ENCODE data around the gene GNB1.

DNA sequence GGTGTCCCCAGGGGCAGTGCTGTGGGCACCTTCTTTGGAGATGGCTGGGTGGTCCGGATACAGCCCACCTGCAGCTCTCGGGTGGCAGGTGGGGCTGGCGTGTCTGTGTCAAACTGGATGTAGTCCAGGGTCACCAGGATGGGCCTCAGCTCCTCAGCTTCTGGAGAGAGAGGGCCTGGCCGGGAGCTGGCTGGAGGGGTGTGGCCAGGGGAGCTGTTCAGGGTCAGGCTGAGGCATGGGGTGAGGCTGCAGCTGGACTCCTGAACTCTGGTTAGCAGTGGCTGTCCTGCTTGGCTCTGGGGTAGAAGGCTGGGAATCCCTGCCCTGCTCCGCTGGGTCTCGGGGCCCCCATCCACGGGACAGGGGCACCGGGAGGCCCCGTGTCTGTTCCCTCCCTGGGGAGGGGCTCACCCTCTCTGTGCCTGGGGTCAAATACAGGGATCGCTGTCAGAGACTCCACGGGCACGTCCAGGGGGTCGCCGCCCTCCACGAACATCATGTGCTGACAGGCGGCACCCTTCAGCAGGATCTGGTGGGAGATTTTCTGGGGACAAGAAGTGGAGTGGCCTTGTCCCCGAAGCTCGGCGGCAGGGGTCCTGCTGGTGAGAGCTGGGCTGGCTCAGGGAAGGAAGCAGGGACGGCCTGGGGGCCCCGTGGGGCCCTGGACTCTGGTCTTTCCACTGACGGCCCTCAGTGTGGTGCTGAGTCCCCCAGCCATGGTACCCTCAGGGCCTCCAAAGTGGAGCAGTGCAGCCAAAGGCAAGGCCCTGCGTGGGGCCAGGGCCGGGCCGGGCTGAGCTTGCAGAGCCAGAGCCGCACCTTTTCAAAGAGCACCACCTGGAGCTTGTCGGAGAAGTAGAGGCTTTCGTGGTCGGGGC is 32.3 kb upstream of the GNB1 start:
- TF ChIP-seq CTCF (IDR thresholded peaks at IDR 0.05): no peak
- peak; percentile 68 to 74 for TF ChIP-seq POLR2A (IDR thresholded peaks at IDR 0.05)
